OCI-LY3 (cell line): Measurements from ENCODE around the gene CSNK2B.

Source experiments
- H2AFZ ChIP-seq: fragments of 200-600, 300-600 bp; shearing (Covaris generic); 2 replicates; pipeline ENCODE4 v1.6.0; 2014; ENCODE audit warnings: antibody characterized with exemption, low read depth, low read length
- H3K27ac ChIP-seq: fragments of 200-600, 300-600 bp; sonication (generic); 2 replicates; pipeline ENCODE4 v1.5.1; 2014; ENCODE audit warnings: mild to moderate bottlenecking, low read length, moderate library complexity, mixed read lengths
- H3K27me3 ChIP-seq: fragments of 200-600, 300-600 bp; sonication (generic); 2 replicates; pipeline ENCODE4 v1.6.1; 2014; ENCODE audit warnings: low read depth, low read length, mixed read lengths
- H3K36me3 ChIP-seq: fragments of 200-600, 300-600 bp; sonication (generic); replicated peaks from 2 replicates; pipeline ENCODE3; 2014; ENCODE audit warnings: low read depth, low read length, mixed read lengths
- H3K4me1 ChIP-seq: fragments of 300-600, 200-600 bp; sonication (generic); 2 replicates; pipeline ENCODE4 v1.6.1; 2014; ENCODE audit warnings: low read length, mixed read lengths
- H3K4me2 ChIP-seq: fragments of 200-600, 300-600 bp; sonication (generic); 2 replicates; pipeline ENCODE4 v1.6.1; 2014; ENCODE audit warnings: low read length, mixed read lengths
- H3K4me3 ChIP-seq: fragments of 300-600, 200-600 bp; sonication (generic); 2 replicates; pipeline ENCODE4 v1.5.1; 2014; ENCODE audit warnings: antibody characterized with exemption, mild to moderate bottlenecking, low read length, moderate library complexity
- H3K79me2 ChIP-seq: fragments of 300-600, 200-600 bp; shearing (Covaris generic); 2 replicates; pipeline ENCODE4 v1.6.1; 2014; ENCODE audit warnings: mild to moderate bottlenecking, low read length, mixed read lengths
- H3K9ac ChIP-seq: fragments of 300-600, 200-600 bp; shearing (Covaris generic); 2 replicates; pipeline ENCODE4 v1.6.0; 2014; ENCODE audit warnings: mild to moderate bottlenecking, low read length, moderate library complexity
- H3K9me3 ChIP-seq: fragments of 200-600, 300-600 bp; shearing (Covaris generic); 2 replicates; pipeline ENCODE4 v1.6.1; 2014; ENCODE audit warnings: low read length, mixed read lengths; ENCODE audit not compliant: insufficient read depth
- H4K20me1 ChIP-seq: fragments of 200-600, 300-600 bp; sonication (generic); 2 replicates; pipeline ENCODE4 v1.6.1; 2016; ENCODE audit warnings: low read length, mixed read lengths; ENCODE audit not compliant: insufficient read depth
- EZH2phosphoT487 ChIP-seq: fragments of 200-600 bp; shearing (Covaris generic); IDR thresholded peaks from 2 replicates; pipeline ENCODE4 v1.6.1; 2018; ENCODE audit warnings: antibody characterized with exemption, mixed run types, low read depth
- TF ChIP-seq, protein P1 (sequence below): fragments of 200-600, 300-600 bp; sonication (generic); IDR thresholded peaks from 2 replicates; pipeline ENCODE4 v1.5.1; 2014; ENCODE audit warnings: antibody characterized with exemption, low read length, low read depth

CSNK2B gene

DNA sequence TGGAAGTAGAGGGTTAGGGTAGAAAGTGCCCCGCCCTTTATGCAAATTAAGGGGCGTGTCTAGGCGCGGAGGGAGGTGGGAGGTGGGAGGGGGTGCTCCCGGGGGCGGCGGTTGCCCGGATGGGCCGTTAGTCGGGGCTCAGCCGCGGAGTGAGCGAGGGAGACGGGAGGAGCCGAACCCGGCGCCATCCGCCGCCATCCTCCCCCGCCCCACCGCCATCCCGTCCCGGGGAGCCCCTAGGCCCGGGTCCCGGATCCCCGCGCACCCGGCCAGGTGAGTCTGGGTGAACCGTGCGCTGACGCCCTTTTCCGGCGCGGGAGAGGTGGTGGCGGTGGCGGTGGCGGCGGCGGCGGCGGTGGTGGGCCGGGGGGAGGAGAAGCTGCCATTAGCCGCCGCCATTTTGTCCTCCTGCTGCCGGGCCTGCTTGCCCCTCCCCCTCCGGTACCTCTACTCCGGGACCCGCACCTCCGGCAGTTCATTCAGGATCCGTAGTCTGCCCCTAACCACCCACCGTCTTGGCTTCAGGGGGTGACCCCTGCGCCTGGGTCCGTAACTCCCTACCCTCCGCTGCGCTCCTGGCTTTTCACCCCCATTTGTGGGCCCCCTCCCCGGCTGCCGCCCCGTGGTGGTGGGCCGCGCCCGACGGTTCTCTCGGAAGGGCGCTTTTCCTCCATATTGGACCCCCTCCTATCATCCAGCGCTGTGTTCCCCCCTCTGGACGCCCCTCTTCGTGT lies 45.1 kb upstream of the CSNK2B start, which contains the start of gene PRRC2A:
Gene PRRC2A, plus strand, starts transcription at position 130 of the 734 bp plus-strand sequence. CDS start 2,075 bp downstream, outside the sequence.
- Histone ChIP-seq H3K79me2 (peaks cover 46% of the 10 kb centered on the region), H3K9ac (peak within 1 kb of the TSS; percentile 99), H3K9me3 (no peaks in the 10 kb centered on the region), H4K20me1 (peaks cover 18% of the 10 kb centered on the region), H3K4me3 (peak within 1 kb of the TSS; percentile 98), H3K4me2 (peak within 1 kb of the TSS; percentile 95), H3K27ac (peak within 1 kb of the TSS; percentile 95), H2AFZ (0 out of 2 replicates have a peak within 1 kb of the TSS, but pooled peaks have one; percentile 17), H3K36me3 (peaks cover 37% of the 10 kb centered on the region), H3K4me1 (peaks cover 14% of the 10 kb centered on the region), H3K27me3 (no peaks in the 10 kb centered on the region)
- no peak for TF ChIP-seq EZH2phosphoT487
- TF ChIP-seq, protein P1, sequence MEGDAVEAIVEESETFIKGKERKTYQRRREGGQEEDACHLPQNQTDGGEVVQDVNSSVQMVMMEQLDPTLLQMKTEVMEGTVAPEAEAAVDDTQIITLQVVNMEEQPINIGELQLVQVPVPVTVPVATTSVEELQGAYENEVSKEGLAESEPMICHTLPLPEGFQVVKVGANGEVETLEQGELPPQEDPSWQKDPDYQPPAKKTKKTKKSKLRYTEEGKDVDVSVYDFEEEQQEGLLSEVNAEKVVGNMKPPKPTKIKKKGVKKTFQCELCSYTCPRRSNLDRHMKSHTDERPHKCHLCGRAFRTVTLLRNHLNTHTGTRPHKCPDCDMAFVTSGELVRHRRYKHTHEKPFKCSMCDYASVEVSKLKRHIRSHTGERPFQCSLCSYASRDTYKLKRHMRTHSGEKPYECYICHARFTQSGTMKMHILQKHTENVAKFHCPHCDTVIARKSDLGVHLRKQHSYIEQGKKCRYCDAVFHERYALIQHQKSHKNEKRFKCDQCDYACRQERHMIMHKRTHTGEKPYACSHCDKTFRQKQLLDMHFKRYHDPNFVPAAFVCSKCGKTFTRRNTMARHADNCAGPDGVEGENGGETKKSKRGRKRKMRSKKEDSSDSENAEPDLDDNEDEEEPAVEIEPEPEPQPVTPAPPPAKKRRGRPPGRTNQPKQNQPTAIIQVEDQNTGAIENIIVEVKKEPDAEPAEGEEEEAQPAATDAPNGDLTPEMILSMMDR: no peak

DNA sequence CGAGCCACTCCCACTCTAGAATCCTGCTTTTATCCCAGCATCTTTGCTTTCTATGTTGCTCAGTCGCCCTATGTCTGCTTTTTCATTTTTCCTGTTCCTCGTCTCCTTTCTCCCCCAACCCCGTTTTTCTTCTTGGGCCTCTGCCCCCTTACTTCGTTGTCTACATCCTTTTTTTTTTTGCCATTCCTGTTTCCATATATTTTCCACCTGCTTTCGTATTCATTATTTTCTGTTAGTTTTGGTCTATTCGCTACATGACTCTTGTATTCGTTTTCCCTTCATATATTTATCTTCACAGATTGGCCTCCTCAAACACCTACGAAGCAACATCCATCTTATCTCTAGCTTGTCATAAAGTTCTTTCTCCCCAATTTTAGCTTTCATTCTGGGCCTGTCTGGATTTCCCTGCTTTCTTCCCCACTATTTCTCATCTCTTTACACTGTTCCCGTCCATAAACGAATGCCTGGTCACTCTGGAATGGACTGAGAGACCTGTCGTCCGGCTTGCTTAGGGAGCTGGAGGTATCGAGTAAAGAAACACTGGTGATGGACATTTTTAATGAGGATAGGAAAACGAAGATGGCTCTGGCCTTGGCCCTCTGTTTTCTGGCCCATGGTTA lies 44.5 kb upstream of the CSNK2B start:
- Histone ChIP-seq H3K4me2 (peak overlapping the region; percentile 95), H3K27me3 (no peaks in the 10 kb centered on the region), H2AFZ (no peak overlapping the region), H3K79me2 (peaks cover 46% of the 10 kb centered on the region), H3K4me3 (peak overlapping the region; percentile 98), H4K20me1 (peaks cover 18% of the 10 kb centered on the region), H3K9me3 (no peaks in the 10 kb centered on the region), H3K27ac (peak overlapping the region; percentile 85), H3K36me3 (peaks cover 42% of the 10 kb centered on the region), H3K9ac (peak overlapping the region; percentile 99), H3K4me1 (peaks cover 14% of the 10 kb centered on the region)
- TF ChIP-seq EZH2phosphoT487: no peak
- TF ChIP-seq, protein P1: no peak

DNA sequence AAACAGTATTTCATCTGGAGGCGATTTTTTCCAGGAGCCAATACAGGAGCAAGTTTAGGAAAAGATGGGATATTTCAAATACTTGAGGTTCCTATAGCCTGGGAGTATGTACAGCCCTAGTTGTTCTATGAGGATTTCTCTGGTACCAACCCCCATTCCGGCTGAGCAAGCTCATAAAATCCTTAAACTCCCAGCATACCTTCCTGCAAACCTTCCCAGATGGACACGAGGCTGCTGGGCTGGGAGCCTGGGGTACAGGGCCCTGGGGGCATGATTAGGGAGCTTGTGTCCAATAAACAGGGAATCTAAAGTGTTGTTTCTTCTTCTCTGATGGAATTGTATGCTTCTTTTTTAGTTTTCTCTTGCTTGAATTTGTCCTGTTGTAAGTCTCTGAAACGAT lies 43.9 kb upstream of the CSNK2B start:
- Histone ChIP-seq H3K27me3 (no peaks in the 10 kb centered on the region), H3K27ac (peak overlapping the region; percentile 85; the same call in 1 of the 2 replicates), H3K4me2 (peak overlapping the region; percentile 95), H3K9ac (peak overlapping the region; percentile 99), H3K9me3 (no peaks in the 10 kb centered on the region), H4K20me1 (peaks cover 18% of the 10 kb centered on the region), H3K4me3 (peak overlapping the region; percentile 98), H3K4me1 (peaks cover 14% of the 10 kb centered on the region), H3K36me3 (peaks cover 48% of the 10 kb centered on the region), H3K79me2 (peaks cover 46% of the 10 kb centered on the region), H2AFZ (no peak overlapping the region)
- TF ChIP-seq, protein P1: no peak
- no peak for TF ChIP-seq EZH2phosphoT487

DNA sequence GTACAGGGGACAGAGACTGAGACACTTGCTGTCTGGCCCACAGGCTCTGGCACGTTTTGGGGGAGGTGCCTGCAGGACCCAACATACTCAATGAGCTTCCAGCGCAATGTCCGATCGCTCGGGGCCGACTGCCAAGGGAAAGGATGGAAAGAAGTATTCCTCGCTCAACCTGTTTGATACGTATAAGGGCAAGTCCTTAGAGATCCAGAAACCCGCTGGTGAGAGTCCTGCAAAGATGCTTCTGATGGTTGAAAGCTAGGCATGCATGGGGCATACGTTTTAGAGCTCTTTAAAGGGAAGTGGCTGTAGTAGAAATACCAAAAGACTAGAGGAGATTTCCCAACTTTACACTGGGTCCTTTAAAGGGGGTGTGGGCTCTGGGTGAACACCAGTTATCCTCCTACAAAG lies 43.2 kb upstream of the CSNK2B start:
- no peak for TF ChIP-seq EZH2phosphoT487
- TF ChIP-seq, protein P1: no peak
- H3K27ac ChIP-seq: no peak overlapping the region
- H3K4me2 ChIP-seq: no peak overlapping the region
- H3K9ac ChIP-seq: no peak overlapping the region
- no peak overlapping the region for H3K4me3 ChIP-seq
- H3K27me3 ChIP-seq: no peaks in the 10 kb centered on the region
- peaks cover 46% of the 10 kb centered on the region for H3K79me2 ChIP-seq
- no peaks in the 10 kb centered on the region for H3K9me3 ChIP-seq
- peaks cover 54% of the 10 kb centered on the region for H3K36me3 ChIP-seq
- no peak overlapping the region for H2AFZ ChIP-seq
- peaks cover 18% of the 10 kb centered on the region for H4K20me1 ChIP-seq
- H3K4me1 ChIP-seq: peaks cover 14% of the 10 kb centered on the region
